GM03348 (cell line): Measurements from ENCODE around the gene TXNDC16.
A peak's percentile ranks its signal among the peaks of the same experiment; 100 is the strongest.
"Not testable (repeated sequence)": the region's sequence is repeated elsewhere in the genome, so short reads cannot be mapped to it uniquely, and the experiment has no call there.

Source experiments
- DNase-seq: peaks from one replicate; pipeline ENCODE4 v3.0.0; 2012; ENCODE audit warnings: low spot score

The TXNDC16 gene, protein sequence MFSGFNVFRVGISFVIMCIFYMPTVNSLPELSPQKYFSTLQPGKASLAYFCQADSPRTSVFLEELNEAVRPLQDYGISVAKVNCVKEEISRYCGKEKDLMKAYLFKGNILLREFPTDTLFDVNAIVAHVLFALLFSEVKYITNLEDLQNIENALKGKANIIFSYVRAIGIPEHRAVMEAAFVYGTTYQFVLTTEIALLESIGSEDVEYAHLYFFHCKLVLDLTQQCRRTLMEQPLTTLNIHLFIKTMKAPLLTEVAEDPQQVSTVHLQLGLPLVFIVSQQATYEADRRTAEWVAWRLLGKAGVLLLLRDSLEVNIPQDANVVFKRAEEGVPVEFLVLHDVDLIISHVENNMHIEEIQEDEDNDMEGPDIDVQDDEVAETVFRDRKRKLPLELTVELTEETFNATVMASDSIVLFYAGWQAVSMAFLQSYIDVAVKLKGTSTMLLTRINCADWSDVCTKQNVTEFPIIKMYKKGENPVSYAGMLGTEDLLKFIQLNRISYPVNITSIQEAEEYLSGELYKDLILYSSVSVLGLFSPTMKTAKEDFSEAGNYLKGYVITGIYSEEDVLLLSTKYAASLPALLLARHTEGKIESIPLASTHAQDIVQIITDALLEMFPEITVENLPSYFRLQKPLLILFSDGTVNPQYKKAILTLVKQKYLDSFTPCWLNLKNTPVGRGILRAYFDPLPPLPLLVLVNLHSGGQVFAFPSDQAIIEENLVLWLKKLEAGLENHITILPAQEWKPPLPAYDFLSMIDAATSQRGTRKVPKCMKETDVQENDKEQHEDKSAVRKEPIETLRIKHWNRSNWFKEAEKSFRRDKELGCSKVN

DNA sequence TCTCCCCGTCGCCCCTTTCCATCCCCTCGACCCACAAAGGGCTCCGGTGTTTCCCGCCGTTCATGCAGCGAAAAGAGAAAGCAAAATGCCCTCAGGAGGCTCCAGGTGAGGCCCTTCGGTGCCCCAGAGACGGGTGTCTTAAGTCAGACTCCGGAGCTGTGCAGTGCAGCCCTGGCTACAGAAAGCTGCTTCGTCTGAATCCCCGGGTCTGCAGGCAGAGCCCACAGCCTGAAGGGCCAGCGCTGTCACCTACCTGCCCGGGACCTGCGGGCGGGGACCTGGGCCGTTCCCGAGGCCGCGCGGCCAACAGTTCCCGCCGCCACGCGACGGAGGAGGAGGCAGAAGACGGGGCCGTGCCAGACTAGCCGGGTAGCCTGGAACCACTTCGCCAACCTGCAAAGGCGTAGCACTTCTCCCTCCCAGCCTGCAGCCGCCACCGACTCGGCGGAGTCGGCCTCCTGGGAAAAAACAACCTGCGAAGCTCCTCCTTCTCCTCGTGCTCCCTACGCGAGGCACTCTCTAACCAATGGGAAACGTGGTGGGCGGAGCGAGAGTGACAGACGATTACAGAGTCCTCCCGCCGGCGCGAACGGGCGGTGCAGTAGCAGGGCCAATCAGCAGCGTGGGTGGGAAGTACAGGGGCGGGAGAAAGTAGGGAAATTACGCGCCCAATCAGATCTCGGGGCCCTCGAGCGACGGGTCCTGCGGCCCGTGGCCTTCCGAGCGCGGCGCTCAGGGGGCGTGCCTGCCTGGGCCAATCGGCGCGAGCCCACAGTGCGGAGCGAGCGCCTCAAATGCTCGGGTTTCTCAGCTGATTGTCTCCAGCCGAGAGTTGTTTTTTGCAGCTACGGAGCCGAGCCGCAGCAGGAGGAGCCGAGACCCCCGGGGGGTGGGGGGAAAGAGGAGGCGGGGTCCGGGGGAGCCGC lies at the start of gene TXNDC16, which contains the start of gene GPR137C:
TSS of gene TXNDC16 (minus strand) at position 443 of the 926 bp plus-strand sequence. CDS start 8,948 bp downstream, outside the sequence.
TSS of gene GPR137C (plus strand) at position 774 of the 926 bp plus-strand sequence. CDS start 312 bp downstream, outside the sequence.
- DNase-seq: peak; percentile 97

DNA sequence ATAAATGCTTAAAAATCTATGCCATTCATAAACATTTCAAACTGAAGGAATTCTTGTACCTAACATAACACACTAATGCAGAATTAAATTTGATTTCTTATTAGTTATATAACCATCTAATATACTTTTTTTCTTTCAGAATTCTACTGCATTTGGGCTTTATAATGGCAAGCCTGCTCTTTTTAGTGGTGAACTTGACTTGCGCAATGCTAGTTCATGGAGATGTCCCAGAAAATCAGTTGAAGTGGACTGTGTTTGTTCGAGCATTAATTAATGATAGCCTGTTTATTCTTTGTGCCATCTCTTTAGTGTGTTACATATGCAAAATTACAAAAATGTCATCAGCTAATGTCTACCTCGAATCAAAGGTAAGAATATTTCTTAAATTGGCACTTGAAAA lies 47.7 kb upstream of the TXNDC16 start:
- DNase-seq: no peak

DNA sequence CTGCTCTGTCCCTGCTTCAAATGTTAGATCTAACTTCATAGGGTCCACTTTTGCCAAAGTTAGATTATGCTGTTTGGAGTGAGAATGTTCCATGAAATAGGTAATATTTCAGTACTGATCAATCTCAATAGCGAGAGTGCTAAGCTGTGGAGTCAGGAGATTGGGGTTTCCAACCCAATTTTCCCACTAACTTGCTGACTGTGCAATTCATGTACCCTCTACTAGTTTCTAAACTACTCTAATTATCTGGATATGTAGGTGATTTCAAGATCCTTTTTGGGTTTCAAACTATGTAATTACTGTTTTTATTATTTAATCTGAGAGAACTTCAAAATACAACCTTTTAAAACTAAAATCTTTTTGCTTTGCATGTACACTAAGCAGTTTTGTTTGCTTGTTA lies 46.3 kb upstream of the TXNDC16 start:
- no peak for DNase-seq

DNA sequence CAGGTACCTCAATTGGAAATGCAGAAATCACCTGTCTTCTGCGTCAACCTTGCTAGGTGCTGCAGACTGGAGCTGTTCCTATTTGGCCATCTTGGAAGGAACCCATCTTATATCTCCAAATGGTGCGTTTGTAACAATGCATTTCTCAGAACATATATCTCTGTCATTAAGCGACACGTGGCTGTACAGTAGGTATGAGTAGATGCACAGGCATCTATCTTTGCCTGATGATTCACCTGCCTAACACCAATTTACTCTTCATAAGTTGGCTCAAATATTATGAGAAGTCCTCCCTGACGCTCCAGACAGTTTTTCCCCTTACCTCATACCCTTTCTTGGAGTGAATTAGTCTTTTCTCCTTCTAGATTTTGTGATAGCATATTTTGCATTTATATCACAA lies 44.6 kb upstream of the TXNDC16 start:
- DNase-seq: no peak

- no peak for DNase-seq
These were observed 44.0 kb upstream of the TXNDC16 start for GRCh38 chr14:52596320-52596719.

- DNase-seq: no peak
These were observed 38.0 kb upstream of the TXNDC16 start for GRCh38 chr14:52590318-52590717.

DNA sequence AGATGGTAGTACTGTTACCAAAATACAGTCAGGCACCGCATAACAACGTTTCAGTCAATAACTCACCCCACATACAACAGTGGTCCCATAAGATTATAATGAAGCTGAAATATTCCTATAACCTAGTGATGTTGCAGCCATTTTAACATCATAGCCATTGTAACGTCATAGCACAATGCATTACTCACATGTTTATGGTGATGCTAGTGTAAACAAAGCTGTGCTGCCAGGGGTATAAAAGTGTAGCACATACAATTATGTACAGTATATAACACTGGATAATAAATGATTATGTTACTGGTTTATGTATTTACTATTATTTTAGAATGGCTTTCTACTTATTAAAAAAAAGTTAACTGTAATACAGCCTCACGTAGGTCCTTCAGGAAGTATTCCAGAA lies 37.3 kb upstream of the TXNDC16 start:
- no peak for DNase-seq

DNA sequence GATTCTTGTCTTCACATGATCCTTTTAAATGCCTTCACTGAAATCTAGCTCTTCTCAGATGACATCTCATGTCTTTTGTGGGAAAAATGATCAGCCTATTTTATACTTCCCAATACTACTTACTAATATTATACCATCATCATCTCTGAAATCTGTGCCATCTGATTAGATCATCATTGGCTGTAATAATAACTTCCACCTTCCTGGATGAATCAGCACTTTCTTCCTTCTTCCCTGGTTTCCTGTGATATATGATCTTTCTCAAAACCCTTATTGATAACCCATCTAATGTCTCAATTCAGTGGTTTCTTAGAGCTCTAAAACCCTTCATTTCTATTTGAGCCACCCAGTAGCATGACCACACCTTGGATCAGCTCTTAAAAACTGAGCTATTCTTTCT lies 31.2 kb upstream of the TXNDC16 start:
- DNase-seq: no peak

- no peak for DNase-seq
These were observed 23.6 kb upstream of the TXNDC16 start for GRCh38 chr14:52575858-52576257.

DNA sequence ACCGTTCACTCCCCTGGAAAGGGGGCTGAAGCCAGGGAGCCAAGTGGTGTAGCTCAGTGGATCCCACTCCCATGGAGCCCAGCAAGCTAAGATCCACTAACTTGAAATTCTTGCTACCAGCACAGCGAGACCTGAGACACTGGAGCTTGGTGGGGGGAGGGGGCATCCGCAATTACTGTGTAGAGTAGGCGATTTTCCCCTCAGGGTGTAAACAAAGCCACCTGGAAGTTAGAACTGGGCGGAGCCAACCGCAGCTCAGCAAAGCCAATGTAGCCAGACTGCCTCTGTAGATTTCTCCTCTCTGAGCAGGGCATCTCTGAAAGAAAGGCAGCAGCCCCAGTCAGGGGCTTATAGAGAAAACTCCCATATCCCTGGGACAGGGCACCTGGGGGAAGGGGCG lies 16.1 kb upstream of the TXNDC16 start:
- DNase-seq: not testable (repeated sequence)

- DNase-seq: peak; percentile 40
These were observed 10.8 kb upstream of the TXNDC16 start for GRCh38 chr14:52563120-52563519.

DNA sequence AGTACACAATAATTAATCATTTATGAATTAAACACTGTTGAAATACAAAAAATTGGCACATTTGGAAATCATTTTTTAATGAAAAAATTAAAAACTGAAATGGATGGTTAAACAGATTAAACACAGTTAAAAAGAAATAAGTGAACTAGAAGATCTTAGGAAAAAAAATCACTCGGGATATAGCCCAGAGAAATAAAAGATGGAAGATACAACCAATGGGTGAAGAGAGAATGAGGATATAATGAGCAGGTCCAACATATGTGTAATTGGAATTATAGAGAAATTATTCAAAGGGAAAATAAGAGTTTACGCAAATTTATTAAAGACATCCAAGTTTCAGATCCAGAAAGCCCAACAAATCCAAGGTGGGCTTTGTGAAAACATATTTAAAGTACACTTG lies 6.4 kb upstream of the TXNDC16 start:
- DNase-seq: no peak

- peak; percentile 53 for DNase-seq
These were observed 1.6 kb upstream of the TXNDC16 start for GRCh38 chr14:52553671-52554575.

GRCh38 chr14:52553002-52553670 lies 831 bp upstream of the TXNDC16 start:
- DNase-seq: peak; percentile 33

- DNase-seq: peak; percentile 17
These were observed 626 bp downstream of the TXNDC16 start for GRCh38 chr14:52551696-52552062.

GRCh38 chr14:52551205-52551604 lies 1.1 kb downstream of the TXNDC16 start:
- DNase-seq: no peak

DNA sequence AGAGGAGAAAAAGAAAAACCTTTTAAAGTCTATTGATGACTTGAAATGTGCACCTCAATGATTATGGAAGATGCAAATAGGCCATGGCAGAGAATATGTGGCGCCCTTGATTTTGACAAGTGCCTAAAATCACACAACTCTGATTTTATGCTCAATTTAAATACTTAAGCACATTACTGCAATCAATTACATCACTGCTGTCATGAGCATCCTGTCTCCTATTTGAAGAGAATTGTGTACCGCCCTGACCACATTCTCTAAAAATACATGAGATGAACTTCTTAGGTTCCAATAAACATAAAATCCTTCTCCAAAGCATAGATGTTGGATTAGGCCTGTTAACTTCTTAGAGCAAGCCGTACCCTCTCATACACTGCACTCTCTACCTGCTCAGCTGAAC lies 1.6 kb downstream of the TXNDC16 start:
- DNase-seq: no peak

- DNase-seq: no peak
These were observed 4.8 kb downstream of the TXNDC16 start for GRCh38 chr14:52547526-52547925.

DNA sequence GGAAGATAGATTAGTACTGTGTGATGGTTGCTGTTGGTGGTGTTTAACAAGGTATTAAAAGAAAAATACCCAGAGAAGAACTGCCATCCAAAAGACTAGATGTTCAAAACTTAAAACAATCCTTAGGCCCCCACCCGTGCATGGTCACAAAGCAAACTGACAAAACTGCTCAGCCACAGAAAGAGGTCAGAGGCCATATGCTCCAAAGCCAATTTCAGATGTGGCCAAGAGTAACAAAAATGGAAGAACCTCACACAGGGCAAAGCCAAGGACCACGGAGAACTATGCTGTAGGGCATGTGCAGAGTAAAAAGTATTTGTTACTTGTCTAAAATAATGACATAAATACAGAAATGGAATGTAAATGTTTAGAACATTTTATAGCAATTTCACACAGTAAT lies 5.3 kb downstream of the TXNDC16 start:
- no peak for DNase-seq

DNA sequence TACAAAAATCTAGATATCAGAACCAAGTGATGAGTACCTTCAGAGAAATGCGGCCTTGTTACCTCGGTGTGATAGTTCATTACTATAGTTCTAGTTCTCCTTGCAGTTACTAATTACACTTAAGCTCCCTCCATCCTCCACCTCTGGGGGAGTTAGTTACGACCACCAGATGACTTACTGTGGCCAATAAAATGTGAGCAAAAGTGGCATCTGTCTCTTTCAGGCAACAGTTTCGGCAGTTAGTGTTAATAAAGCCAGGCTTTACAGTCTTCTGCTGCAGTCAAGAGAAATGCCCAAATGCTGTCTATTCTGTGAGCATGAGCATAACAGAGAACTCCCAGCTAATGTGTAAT lies 6.0 kb downstream of the TXNDC16 start:
- no peak for DNase-seq
